Peyer's patch (tissue), 4 donors: ENCODE results near the gene PSMD10.

ENCODE experiments used
- POLR2A ChIP-seq, 2 donors: fragments of 450-650 bp; IDR thresholded peaks; one replicate each; pipeline ENCODE4 v1.5.1; 2017; ENCODE audit warnings: antibody characterized with exemption in 2 of 2, mild to moderate bottlenecking in 2 of 2, moderate library complexity in 2 of 2
- TF ChIP-seq, protein P1 (sequence below), 6 experiments: fragments of 450-650 bp in 4 of 6; fragments of 200-600 bp in 2 of 6; sonication (generic) in 1 of 6; IDR thresholded peaks; one replicate each; pipeline ENCODE4 v1.5.1; 2017 to 2019; ENCODE audit warnings: antibody characterized with exemption in 6 of 6, mild to moderate bottlenecking in 3 of 6, moderate library complexity in 1 of 6

DNA sequence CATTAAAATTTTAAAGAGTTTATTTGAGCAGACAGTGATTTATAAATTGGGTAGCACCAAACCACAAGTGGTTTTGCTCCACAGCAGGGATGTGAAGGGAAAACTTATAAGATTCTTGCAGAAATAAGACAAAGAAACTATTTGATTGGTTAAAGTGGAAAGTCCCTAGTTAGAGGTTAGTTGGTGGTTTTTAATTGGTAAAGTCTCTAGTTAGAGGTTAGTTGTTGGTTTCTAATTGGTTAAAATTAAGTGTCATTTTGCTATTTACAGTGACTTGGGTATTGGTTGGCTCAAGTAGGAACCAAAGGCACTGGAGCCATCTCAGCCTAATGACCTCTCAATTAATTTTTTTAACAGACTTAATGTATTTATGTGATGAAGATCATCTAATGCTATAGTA, 23.2 kb upstream of the PSMD10 start:
- TF ChIP-seq, protein P1, sequence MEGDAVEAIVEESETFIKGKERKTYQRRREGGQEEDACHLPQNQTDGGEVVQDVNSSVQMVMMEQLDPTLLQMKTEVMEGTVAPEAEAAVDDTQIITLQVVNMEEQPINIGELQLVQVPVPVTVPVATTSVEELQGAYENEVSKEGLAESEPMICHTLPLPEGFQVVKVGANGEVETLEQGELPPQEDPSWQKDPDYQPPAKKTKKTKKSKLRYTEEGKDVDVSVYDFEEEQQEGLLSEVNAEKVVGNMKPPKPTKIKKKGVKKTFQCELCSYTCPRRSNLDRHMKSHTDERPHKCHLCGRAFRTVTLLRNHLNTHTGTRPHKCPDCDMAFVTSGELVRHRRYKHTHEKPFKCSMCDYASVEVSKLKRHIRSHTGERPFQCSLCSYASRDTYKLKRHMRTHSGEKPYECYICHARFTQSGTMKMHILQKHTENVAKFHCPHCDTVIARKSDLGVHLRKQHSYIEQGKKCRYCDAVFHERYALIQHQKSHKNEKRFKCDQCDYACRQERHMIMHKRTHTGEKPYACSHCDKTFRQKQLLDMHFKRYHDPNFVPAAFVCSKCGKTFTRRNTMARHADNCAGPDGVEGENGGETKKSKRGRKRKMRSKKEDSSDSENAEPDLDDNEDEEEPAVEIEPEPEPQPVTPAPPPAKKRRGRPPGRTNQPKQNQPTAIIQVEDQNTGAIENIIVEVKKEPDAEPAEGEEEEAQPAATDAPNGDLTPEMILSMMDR (IDR thresholded peaks at IDR 0.05), result no peak
- TF ChIP-seq POLR2A (IDR thresholded peaks at IDR 0.05), result no peak
